A549 treated with Mapracorat at 1 μM for 4 hours (cell line): Measurements from ENCODE around the gene SH2D3A. TPM values are rescaled to one million over a fixed set of nuclear protein-coding genes. Genes with fewer than 3 reads are reported as not detected.

Experiments
- total RNA-seq: library from RNA; stranded (reverse); fragments of 200-300 nt; extraction: Qiagen RNA extraction; gene quantifications from 5 replicates; pipeline ENCODE4 v1.2.3, GENCODE V29; 2022

The SH2D3A gene
- 15.2 to 18.9 TPM (median 17.1 TPM) in 5 replicates for total RNA-seq

GRCh38 chr19:6767357-6768235 lies at the start of gene SH2D3A:
TSS of gene SH2D3A (minus strand) at chr19:6767435. CDS start at chr19:6763748, 3,687 bp downstream.

GRCh38 chr19:6772028-6772865 lies 5.0 kb upstream of the SH2D3A start, which contains the start of gene VAV1:
TSS of gene VAV1 (plus strand) at chr19:6772708. CDS start at chr19:6772808, 100 bp downstream.

GRCh38 chr19:6739390-6739882 lies 27.8 kb downstream of the SH2D3A start, which contains the start of gene TRIP10:
TSS of gene TRIP10 (plus strand) at chr19:6739680. CDS start at chr19:6739762, 82 bp downstream.

GRCh38 chr19:6737284-6737872 lies 29.9 kb downstream of the SH2D3A start, which contains the start of gene GPR108:
TSS of gene GPR108 (minus strand) at chr19:6737580. CDS start at chr19:6737576, 4 bp downstream.

GRCh38 chr19:6720369-6721137 lies 46.7 kb downstream of the SH2D3A start, which contains the start of gene C3:
TSS of gene C3 (minus strand) at chr19:6720650. CDS start at chr19:6720589, 61 bp downstream.

Other genes starting within 250 kb of the SH2D3A start
- 2.9 to 6.0 TPM (median 4.5 TPM) in 5 replicates for gene TNFSF9, start 236.4 kb downstream of the SH2D3A start, total RNA-seq
- gene CD70, start 176.3 kb downstream of the SH2D3A start, total RNA-seq: 14.3 to 24.3 TPM (median 22.8 TPM) in 5 replicates
- gene TNFSF14, start 97.3 kb downstream of the SH2D3A start, total RNA-seq: 0.06 to 0.14 TPM (median 0.10 TPM) in 4 of 5 replicates, not detected in the other
- 40.6 to 52.1 TPM (median 49.5 TPM) in 5 replicates for gene C3, start 46.8 kb downstream of the SH2D3A start, total RNA-seq
- 30.2 to 47.5 TPM (median 43.2 TPM) in 5 replicates for gene GPR108, start 29.9 kb downstream of the SH2D3A start, total RNA-seq
- gene TRIP10, start 27.8 kb downstream of the SH2D3A start, total RNA-seq: 77.2 to 96.3 TPM (median 91.7 TPM) in 5 replicates
- 6.1 to 7.9 TPM (median 7.2 TPM) in 5 replicates for gene VAV1, start 5.3 kb upstream of the SH2D3A start, total RNA-seq
- gene ADGRE1, start 120.1 kb upstream of the SH2D3A start, total RNA-seq: 4.2 to 5.9 TPM (median 4.7 TPM) in 5 replicates